HG03342 (cell line): ENCODE measurements around the gene AP3D1.

Experiments used
- ATAC-seq: cut with Tn5 transposase; IDR thresholded peaks from one replicate; pipeline ENCODE4 v1.9.1; 2021; ENCODE audit warnings: mild to moderate bottlenecking, moderate library complexity; ENCODE audit not compliant: unreplicated experiment

AP3D1 gene

GRCh38 chr19:2113439-2114211 is 37.7 kb downstream of the AP3D1 start:
- ATAC-seq = no peak

DNA sequence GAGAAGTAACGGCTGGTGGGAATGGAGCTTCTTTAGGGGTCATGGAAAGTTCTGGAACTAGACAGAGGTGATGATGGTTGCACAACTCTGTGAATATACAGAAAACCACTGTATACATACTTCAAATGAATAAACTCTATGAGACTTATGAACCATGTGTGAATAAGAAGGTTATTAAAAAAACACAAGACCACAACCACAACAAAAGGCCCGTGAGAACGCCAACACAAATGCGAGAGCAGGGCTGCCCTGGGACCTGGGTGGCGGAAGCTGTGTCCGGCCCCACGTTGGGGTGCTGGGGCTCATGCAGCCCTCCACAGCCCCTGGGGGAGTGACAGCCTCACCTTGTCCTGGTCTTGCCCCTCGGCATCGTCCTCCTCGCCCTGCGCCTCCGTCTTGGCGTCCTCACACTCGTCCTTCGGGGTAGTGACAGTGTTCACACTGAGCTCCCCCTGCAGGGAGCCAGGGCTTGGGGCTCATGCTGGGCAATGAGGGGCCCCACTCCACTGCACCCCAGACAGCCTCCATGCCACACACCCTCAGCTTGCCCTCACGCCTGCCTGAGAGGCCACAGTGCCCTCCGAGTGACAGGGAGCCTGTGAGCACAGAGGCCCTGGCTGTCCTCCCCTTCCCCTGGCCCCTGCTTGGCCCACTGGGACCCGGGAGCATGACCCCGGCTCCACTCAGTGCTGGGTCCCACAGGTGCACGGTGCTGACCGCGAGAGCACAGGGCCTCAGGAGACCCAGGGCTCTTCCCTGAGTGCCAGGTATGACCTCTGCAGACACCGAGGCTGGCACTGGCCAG is 38.6 kb downstream of the AP3D1 start:
- no peak for ATAC-seq

- ATAC-seq = no peak
Observed at GRCh38 chr19:2111886-2112285, 39.5 kb downstream of the AP3D1 start.

GRCh38 chr19:2111425-2111824 is 39.9 kb downstream of the AP3D1 start:
- ATAC-seq = no peak

- ATAC-seq = no peak
Observed at GRCh38 chr19:2110822-2111221, 40.5 kb downstream of the AP3D1 start.

GRCh38 chr19:2109046-2109864 is 42.1 kb downstream of the AP3D1 start:
- no peak for ATAC-seq

GRCh38 chr19:2108251-2109016 is 42.9 kb downstream of the AP3D1 start:
- ATAC-seq = no peak

- no peak for ATAC-seq
Observed at GRCh38 chr19:2103045-2103707, 48.2 kb downstream of the AP3D1 start.

- ATAC-seq = no peak
Observed at GRCh38 chr19:2101417-2102335, 49.7 kb downstream of the AP3D1 start.

GRCh38 chr19:2100719-2101061 is 50.7 kb downstream of the AP3D1 start:
- ATAC-seq = no peak

GRCh38 chr19:2099937-2100718 is 51.2 kb downstream of the AP3D1 start:
- no peak for ATAC-seq

- ATAC-seq = no peak
Observed at GRCh38 chr19:2099054-2099501, 52.3 kb downstream of the AP3D1 start.

GRCh38 chr19:2097886-2098327 is 53.5 kb downstream of the AP3D1 start:
- ATAC-seq = no peak

DNA sequence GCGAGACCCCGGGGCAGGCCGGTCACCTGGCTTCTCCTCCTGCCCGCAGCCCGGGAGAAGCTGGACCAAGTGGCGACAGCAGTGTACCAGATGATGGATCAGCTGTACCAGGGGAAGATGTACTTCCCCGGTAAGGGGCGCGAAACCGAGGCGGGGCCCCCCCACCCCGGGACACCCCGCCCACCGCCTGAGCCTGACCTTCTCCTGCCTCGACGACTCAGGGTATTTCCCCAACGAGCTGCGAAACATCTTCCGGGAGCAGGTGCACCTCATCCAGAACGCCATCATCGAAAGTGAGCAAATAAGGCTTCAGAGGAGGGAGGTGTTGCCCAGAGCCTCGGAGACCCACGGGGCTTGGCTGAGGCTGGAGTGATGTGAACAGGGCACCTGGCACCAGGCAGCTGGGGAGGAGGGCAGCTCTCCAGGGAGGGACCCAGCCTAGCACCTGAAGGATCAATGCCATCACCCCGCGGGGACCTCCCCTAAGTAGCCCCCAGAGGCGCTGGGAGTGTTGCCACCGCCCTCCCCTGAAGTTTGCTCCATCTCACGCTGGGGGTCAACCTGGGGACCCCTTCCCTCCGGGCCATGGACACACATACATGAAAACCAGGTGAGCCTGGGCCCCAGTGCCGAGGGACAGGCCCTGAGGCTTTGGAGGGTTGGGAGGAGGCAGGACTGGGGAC is 54.0 kb downstream of the AP3D1 start:
- no peak for ATAC-seq

DNA sequence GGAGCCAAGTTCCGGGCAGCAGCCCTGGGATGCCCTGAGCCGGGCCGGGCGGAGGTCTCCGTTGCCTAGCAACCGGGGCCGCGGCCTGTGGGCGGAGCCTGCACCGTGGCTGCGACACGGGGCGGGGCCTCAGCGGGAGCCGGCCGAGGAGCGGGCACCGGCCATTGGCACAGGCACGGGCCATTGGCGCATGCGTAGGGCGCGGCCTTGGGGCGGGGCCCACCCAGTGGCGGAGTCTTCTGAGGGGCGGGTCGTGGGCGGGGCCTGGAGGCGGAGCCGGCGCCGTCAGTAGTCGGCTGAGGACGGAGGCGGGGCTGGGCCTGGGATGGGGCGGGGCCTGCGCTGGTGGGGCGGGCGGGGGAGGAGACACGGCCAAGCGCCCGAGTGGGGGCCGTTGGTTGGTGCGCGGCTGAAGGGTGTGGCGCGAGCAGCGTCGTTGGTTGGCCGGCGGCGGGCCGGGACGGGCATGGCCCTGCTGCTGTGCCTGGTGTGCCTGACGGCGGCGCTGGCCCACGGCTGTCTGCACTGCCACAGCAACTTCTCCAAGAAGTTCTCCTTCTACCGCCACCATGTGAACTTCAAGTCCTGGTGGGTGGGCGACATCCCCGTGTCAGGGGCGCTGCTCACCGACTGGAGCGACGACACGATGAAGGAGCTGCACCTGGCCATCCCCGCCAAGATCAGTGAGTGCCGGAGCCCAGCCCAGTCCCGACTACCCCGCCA is 54.7 kb downstream of the AP3D1 start, which contains the start of gene IZUMO4:
TSS of gene IZUMO4 (plus strand) at position 436 of the 723 bp plus-strand sequence. CDS start at position 467, 31 bp downstream.
- peak; percentile 67 for ATAC-seq

DNA sequence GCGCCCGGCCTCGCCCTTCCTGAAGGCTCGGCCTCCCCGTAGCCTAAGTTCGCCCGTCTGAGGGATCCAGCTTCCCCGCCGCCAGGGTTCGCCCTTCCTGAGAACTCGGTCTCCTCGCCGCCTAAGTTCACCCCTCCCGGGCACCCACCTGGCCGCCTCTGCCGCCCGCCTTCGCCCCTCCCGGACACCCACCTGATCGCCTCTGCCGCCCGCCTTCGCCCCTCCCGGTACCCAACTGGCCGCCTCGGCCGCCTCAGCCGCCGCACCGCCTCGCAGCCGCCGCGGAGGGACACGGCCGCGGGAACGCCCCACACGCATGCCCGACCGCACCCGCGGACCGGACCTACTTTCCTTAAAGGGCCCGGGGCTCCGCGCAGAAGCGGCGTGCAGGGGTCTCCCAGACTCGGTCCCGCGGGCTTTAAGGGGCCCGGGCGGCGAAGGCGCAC is 55.3 kb downstream of the AP3D1 start, which contains the start of gene MOB3A:
TSS of gene MOB3A (minus strand) at position 293 of the 446 bp plus-strand sequence. CDS start 17,766 bp downstream, outside the sequence.
- ATAC-seq = peak; percentile 12
